HUES48 (cell line): ENCODE results near the gene CLHC1.

Source experiments
- H3K27ac ChIP-seq: one replicate; pipeline ENCODE4 v1.7.0; 2013; ENCODE audit warnings: low read depth, low read length, inconsistent platforms
- H3K27me3 ChIP-seq: 2 replicates; pipeline ENCODE4 v1.6.1; 2013; ENCODE audit warnings: mild to moderate bottlenecking, low read length; ENCODE audit not compliant: control insufficient read depth, insufficient read depth
- H3K36me3 ChIP-seq: 2 replicates; pipeline ENCODE4 v1.6.1; 2013; ENCODE audit warnings: low read length; ENCODE audit not compliant: control insufficient read depth, insufficient read depth
- H3K4me1 ChIP-seq: 2 replicates; pipeline ENCODE4 v1.6.1; 2013; ENCODE audit warnings: mild to moderate bottlenecking, low read length; ENCODE audit not compliant: control insufficient read depth, insufficient read depth
- H3K4me3 ChIP-seq: 2 replicates; pipeline ENCODE4 v1.5.1; 2013; ENCODE audit warnings: mild to moderate bottlenecking, low read depth, low read length
- H3K9ac ChIP-seq: 2 replicates; pipeline ENCODE4 v1.6.1; 2013; ENCODE audit warnings: mild to moderate bottlenecking, low read depth, low read length, moderate library complexity
- H3K9me3 ChIP-seq: 2 replicates; pipeline ENCODE4 v1.6.1; 2013; ENCODE audit warnings: low read length; ENCODE audit not compliant: control insufficient read depth, insufficient read depth

The CLHC1 gene

DNA sequence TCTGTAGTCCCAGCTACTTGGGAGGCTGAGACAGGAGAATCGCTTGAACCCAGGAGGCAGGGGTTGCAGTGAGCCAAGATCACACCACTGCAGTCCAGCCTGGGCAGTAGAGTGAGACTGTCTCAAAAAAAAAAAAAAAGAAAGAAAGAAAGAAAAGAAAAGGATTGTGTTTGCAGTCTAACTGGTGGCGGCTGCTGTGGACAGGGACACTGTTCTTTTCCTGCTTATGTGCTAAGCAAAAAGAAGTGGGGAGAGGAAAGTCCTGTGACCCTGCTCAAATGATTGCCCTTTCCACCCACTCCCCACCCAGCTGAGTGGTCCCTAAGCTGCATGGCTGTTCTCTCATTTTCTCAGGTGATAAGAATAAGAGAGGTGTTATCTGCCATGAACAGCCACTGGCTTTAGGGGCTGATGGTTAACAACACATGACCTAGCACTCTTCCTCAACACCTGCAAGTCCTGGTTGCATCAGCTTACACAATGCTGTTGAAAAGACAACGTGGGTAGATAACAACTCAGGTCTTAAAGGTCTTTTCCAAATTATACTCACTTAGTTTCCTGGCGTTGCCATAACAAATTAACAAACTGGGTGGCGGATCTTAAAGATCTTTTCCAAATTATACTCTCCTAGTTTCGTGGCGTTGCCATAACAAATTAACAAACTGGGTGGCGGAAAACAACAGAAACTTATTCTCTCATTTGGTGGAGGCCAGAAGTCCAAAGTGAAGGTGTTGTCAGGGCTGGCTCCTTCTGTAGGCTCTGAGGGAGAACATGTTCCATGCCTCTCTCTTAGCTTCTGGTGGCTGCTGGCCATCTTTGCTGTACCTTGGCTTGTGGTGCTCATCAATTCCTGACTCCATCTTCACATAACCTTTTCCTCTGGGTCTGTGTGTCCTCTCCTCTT lies 91.5 kb downstream of the CLHC1 start:
- Histone ChIP-seq H3K9ac (no peak overlapping the region), H3K27me3 (no peaks in the 10 kb centered on the region), H3K4me3 (no peak overlapping the region), H3K9me3 (no peaks in the 10 kb centered on the region), H3K4me1 (peaks cover 16% of the 10 kb centered on the region), H3K27ac (no peak overlapping the region), H3K36me3 (no peaks in the 10 kb centered on the region)

DNA sequence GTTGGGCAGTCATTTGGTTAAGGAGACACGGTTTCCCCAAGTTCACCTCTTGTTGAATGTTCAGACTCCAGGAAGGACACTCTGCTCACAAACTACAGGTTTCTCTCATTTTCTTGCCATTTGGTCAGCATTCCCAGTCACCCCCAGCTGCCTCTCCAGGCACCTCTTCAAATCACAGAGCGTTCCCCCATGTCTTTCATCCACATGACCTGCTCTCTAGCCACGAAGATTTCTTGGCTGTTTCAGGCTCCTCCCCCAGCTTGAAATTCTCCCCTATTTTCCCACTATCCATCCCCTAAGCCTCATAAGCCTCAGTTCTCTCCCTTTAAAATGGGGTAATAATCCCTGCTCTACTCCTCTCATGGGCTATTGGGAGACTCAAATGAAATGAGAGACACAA lies 92.8 kb downstream of the CLHC1 start:
- H3K36me3 ChIP-seq, result no peaks in the 10 kb centered on the region
- H3K27ac ChIP-seq, result no peak overlapping the region
- no peaks in the 10 kb centered on the region for H3K9me3 ChIP-seq

DNA sequence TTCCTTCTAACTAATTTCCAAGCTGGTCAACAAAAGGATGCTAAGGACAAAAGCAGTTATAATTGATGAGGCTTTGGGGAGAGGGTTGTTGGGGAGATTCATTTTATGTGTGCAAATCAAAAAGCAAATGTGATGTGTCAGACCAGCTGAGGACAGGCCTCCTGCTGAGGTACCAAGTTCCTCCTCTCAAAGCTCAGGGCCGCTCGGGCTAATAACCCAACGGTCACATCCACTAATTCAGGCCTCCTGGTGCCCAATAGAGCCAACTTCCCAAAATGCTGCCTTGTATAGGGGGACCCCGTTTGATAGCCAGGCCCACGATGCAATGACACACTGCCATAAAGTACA lies 93.2 kb downstream of the CLHC1 start:
- Histone ChIP-seq H3K27me3 (no peaks in the 10 kb centered on the region), H3K9ac (no peak overlapping the region), H3K4me1 (peaks cover 24% of the 10 kb centered on the region), H3K9me3 (no peaks in the 10 kb centered on the region), H3K27ac (no peak overlapping the region), H3K4me3 (no peak overlapping the region), H3K36me3 (no peaks in the 10 kb centered on the region)

More for the DNA sequence above, 92.8 kb downstream of the CLHC1 start:
- no peak overlapping the region for H3K4me3 ChIP-seq
- no peak overlapping the region for H3K9ac ChIP-seq
- peaks cover 21% of the 10 kb centered on the region for H3K4me1 ChIP-seq
- H3K27me3 ChIP-seq, result no peaks in the 10 kb centered on the region

DNA sequence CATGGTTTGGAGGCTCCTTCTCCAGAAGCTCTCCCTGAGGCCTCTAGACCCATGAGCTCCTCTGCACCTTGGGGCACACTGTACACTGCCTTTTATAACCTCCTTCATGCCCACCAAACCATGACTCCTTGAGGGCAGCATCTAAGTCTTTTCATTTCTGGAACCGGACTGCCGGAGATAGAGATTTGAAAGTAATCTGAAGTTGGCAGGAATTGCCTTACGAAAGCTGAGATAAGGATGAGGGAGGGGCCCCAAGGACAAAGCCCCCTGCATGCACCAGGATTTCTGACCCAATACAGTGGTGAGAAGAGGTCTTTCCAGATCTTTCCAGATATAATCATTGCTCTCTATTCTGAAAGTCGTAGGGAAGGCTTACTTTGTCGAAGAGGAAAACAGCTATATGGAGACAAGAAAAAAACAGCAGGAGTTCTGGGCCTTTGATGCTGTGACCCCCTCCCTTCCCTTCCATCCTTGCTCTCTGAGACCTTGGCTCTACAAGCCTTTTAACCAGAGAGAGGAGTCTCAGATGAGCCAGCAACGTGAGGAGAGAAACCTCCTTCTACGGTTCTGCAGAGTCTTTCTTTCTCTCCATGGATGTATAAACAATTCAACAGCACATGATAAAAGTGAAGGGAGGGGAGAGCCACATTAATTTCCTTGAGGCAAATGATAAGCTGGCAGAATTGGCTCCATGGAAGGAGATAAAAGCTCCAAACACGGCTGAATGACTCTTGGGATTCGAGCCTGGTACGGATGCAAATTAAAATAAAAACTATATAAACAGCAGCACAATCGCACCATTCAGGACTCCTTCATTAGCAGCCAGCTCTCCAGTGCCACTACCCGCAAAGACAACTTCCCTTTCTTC lies 93.8 kb downstream of the CLHC1 start:
- Histone ChIP-seq H3K9ac (no peak overlapping the region), H3K27ac (no peak overlapping the region)

DNA sequence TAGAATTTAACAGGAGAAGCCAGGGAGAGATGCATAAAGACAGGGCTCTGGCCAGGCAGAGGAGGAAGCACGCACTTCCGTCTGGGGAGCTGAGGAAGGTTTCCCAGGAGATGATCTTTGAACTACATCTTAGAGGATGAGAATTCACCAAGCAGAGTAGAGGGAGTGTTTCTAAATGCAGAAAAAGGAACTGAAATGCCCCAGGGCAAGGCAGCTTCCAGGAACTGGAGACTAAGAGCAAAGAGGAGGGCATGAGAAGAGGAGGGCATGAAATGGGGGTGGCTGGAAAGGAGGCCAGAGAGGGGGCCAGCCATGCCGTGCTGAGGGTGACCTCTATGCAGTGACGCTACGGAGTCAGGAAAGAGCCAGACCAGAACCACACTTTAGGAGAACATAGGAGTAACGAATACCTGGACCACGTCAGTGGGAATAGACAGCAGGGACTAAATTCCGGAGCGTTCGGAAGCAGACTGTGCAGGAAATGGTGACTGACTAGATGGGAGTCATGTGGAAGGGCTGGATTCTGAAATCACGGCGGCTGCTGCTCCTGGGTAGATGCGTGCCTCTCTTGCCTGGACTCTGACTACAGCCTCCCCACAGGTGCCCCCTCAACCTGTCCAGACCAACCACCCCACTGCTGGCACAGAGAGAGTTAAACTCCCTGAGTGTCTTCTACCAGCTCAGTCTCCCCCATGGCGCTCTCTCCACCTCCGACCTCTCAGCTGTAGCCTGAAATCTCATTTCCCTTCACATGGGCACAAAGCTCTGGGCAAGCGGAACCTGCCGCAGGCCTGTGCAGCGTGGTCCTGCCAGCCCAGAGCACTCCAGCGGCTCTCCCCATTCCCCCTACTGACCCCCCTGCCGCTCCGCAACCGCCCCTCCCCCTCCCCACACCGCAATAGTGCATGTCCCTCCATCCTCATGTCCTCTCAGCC lies 94.8 kb downstream of the CLHC1 start:
- Histone ChIP-seq H3K27ac (peak overlapping the region; percentile 4), H3K4me1 (peaks cover 31% of the 10 kb centered on the region), H3K9ac (no peak overlapping the region), H3K36me3 (no peaks in the 10 kb centered on the region), H3K27me3 (no peaks in the 10 kb centered on the region), H3K9me3 (no peaks in the 10 kb centered on the region), H3K4me3 (no peak overlapping the region)

More for the DNA sequence above, 93.8 kb downstream of the CLHC1 start:
- no peaks in the 10 kb centered on the region for H3K36me3 ChIP-seq
- H3K27me3 ChIP-seq, result no peaks in the 10 kb centered on the region
- no peaks in the 10 kb centered on the region for H3K9me3 ChIP-seq
- H3K4me3 ChIP-seq, result no peak overlapping the region
- peaks cover 29% of the 10 kb centered on the region for H3K4me1 ChIP-seq

DNA sequence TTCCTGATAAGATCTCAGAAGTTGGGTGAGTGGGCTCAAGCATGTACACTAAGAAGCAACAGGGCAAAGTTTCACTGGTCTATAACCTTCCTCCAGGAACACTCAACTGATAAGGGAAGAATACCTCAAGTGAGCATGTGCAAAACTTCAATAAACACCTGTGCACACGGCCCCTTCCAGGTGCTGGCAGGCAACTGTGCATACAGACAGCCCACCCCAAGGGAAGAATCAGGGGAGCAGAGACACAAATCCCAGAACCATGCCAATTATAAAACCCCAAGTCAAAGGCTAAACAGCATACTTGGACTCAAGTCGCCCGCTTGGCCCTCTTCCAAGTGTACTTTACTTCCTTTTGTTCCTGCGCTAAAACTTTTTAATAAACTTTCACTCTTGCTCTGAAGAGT lies 96.0 kb downstream of the CLHC1 start:
- H3K27ac ChIP-seq, result no peak overlapping the region
- H3K4me1 ChIP-seq, result peaks cover 31% of the 10 kb centered on the region
- H3K9me3 ChIP-seq, result no peaks in the 10 kb centered on the region
- H3K36me3 ChIP-seq, result no peaks in the 10 kb centered on the region
- no peak overlapping the region for H3K9ac ChIP-seq
- no peaks in the 10 kb centered on the region for H3K27me3 ChIP-seq
- H3K4me3 ChIP-seq, result no peak overlapping the region

DNA sequence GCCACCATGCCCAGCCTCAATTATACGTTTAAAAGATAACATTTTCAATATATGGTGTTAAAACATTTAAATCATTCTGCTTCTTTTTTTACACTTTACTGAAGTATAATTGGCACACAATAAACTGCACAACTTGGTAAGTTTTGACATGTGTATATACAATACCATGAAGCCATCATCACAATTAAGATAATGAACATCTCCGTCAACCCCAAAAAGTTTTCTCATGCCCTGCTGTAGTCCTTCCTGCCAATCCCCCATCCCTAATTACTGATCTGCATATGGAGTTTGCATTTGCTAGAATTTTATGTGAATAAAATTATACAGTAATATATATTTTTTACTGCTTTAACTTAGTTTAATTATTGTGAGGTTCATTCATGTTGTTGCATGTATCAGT lies 96.6 kb downstream of the CLHC1 start:
- Histone ChIP-seq H3K4me3 (no peak overlapping the region), H3K27ac (no peak overlapping the region), H3K9me3 (no peaks in the 10 kb centered on the region), H3K9ac (no peak overlapping the region), H3K36me3 (no peaks in the 10 kb centered on the region), H3K4me1 (peaks cover 31% of the 10 kb centered on the region), H3K27me3 (no peaks in the 10 kb centered on the region)

DNA sequence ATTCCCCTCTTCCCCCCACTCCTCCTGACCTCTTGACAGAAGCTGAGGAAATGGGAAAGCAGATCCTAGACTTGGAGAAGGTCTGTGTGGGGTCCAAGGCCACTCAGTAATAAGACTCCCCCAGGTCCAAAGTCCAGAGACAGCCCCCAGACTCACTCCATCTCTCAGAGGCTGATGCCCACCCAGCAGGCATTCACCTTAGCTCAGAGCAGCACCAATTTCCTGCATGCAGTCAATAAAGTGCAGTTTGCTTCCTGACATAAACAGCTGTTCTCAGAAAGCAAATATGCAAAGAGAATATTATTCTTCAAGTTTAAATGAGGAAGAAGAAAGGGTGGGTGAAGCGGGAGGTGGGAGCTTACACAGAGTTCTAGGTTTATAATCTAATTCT lies 97.8 kb downstream of the CLHC1 start:
- Histone ChIP-seq H3K27ac (peak overlapping the region; percentile 99), H3K9ac (peak overlapping the region; percentile 18), H3K9me3 (no peaks in the 10 kb centered on the region), H3K4me3 (0 out of 2 replicates have a peak overlapping the region, but pooled peaks have one; percentile 8), H3K36me3 (no peaks in the 10 kb centered on the region), H3K4me1 (peaks cover 31% of the 10 kb centered on the region), H3K27me3 (no peaks in the 10 kb centered on the region)

DNA sequence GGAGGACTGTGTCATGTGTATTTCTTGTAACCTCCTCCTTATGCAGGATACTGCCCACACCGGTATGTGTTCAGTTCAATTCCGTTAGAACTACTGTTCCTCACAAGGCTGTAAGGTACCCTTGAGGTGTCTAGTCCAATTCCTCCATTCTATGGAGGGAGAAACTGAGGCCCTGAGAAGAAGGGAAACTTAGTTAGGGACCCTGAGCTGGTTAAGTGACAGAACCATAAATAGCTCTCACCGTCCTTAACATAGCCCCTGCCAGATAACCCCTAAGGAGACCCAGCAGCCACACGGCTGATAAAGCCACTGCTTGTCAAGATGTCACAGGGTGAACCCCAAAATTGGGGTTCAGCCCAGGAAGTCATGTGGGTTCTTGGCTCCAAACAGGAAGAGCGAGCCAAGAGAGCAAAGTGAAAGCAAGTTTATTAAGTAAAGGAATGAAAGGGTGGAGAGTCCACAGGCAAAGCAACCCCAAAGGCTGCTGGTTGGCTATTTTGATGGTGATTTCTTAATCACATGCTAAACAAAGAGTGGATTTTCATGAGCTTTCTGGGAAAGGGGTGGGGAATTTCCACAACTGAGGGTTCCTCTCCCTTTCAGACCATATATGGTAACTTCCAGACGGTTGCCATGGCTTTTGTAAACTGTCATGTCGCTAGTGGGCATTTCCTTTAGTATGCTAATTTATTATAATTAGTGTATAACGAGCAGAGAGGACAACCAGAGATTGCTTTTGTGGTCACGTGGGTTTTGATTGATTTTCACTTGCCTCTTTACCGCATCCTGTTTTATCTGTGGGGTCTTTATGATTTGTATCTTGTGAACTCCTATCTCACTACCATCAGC lies 98.4 kb downstream of the CLHC1 start:
- peak overlapping the region; percentile 68 for H3K9ac ChIP-seq
- peak overlapping the region; percentile 99 for H3K27ac ChIP-seq
- H3K4me3 ChIP-seq, result peak overlapping the region; percentile 43
- no peaks in the 10 kb centered on the region for H3K36me3 ChIP-seq
- no peaks in the 10 kb centered on the region for H3K27me3 ChIP-seq
- H3K4me1 ChIP-seq, result peaks cover 30% of the 10 kb centered on the region
- no peaks in the 10 kb centered on the region for H3K9me3 ChIP-seq

DNA sequence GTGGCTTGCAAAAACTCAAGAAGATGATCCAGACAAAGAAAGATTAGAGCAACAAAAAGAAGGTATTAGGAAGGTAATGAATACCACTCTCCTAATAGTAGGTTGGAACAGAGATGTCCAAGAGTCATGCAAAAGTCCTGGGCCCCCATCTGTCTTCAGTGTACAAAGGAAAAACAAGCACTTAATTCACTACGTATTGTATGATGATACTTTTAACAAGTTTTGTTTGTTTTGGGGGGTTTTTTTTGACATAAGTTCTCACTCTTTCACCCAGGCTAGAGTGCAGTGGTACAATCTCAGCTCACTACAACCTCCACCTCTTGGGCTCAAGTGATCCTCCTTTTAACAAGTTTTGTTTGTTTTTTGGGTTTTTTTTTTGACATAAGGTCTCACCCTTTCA lies 101.2 kb downstream of the CLHC1 start:
- Histone ChIP-seq H3K9ac (no peak overlapping the region), H3K4me3 (no peak overlapping the region), H3K36me3 (no peaks in the 10 kb centered on the region), H3K27me3 (no peaks in the 10 kb centered on the region), H3K9me3 (no peaks in the 10 kb centered on the region), H3K4me1 (peaks cover 15% of the 10 kb centered on the region), H3K27ac (no peak overlapping the region)
